Measurements from ENCODE around the gene MYL3.

Gene MYL3

DNA sequence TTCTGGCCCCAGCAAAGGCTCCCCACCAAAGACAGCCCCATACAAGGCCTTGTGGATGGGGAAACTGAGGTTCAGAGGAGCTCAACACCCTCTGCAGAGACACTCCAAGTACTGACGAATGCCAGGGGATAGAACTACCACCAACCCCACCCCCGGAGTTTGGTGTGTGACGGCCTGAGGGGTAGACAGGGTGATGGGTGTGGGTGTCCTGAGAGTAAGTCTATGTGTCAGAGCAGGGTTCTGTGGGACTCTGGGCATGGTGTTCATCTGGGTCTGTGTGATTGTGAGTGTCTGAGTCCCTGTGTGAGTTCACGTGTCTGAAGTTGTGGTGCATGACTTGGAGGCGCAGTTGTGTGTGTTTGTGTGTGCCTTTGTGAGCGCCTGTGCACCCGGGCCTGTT lies 21.7 kb upstream of the MYL3 start:
- intact Hi-C loops (cut with DNase I): no loop called here
- no peak for DNase-seq

DNA sequence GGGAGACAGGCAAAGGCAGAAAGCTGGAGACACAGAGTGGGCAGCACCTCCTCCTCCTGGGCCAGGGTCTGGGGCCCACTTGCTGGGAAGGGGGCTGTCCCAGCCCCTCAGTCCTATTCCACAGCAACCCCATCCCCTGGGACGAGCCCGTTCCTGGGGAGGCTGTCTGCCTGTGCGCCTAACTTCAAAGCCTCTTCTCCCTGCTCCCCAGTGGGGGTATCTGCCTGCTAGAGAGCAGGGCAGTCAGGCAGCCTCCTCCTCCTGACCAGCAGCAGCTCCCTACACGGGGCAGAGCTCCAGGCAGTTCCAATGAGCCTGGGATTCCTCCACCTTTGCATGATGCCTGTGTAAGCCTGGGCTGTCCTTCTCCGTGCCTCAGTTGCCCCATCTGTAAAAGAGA lies 21.2 kb upstream of the MYL3 start:
- intact Hi-C loops (cut with DNase I): no loop called here
- no peak for DNase-seq

DNA sequence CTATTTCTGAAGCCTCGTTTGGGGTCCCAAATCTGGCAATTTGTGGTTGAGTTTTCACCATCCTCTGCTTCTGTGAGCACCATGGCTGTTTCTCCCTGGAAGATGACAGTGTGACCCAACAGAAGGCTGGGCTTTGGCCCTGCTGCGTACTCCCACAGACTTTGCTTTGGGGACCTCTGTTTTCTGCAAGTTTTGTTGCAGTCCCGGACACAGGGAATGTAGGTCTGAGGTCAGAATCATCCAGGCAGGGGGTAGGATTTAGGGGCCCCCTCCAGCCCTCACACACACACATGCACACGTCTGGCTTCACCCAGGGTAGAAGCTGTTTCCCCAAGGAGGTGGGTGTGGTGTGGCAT lies 20.6 kb upstream of the MYL3 start:
- intact Hi-C loops (cut with DNase I): no loop called here
- DNase-seq: no peak

DNA sequence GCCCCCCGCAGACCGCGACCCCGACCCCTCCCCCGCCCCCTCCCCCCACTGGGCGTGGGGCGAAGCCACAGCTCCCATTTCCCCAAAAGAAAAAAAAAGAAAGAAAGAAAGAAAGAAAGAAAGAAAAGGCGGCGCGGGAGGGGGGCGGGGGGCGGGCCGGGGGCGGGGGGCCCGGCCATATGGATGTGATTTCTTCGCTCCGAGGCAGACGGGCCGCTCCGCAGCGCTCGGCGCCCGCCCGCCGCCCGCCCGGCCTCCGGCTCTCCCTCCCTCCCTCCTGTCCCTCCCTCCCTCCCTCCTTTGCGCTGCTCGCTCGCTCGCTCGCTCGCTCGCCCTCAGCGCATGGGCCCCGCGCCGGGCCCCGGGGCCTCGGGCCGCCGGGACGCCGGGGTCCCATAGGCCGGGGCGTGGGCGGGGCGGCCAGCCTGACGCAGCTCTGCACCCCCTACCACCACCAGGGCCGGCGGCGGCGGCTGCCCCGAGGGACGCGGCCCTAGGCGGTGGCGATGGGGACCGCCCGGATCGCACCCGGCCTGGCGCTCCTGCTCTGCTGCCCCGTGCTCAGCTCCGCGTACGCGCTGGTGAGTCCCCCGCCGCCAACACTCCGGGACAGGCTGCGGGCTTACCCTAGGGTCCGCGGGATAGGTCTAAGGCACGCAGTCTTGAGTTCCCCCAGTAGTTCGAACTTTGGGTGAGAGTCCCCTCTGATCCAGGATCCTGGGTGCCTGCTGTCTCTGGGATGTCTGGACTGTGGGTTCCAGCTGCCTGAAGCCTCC lies 20.0 kb upstream of the MYL3 start:
- DNase-seq: no peak

DNA sequence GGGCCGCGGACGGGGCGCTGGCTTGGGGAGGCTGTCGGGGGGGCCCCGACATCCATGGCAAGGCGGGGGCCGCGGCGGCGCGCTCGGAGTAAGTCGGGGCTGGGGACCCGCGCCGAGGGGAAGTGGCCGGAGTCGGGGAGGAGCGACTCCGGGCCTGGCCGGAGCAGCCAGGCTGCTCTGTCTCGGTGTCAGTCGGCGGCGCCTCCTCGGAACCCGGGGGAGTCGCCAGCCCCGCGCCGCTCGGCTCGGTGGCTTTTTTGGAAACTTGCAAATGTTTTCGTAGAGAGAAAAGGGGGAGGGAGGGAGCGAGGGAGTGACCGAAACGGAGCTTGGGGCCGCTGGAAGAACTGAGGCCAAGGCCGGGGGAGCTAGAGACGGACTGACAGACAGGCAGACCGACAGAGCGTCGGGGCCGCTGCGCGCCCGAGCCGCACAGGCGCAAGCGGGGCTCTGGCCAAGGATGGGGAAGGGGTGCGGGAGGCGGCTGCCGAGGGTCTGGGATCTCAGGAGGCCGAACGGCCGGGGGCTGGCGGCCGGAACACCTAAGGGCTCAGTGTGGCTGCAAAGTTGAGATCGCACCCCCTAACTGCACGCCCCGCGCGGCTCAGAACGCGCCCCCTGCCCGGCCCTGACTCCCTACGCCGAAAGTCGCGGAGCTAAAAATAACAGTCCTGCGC lies 19.3 kb upstream of the MYL3 start:
- intact Hi-C loops (cut with DNase I): no loop called here
- no peak for DNase-seq

More for the DNA sequence above, 20.0 kb upstream of the MYL3 start:
- intact Hi-C loops (cut with DNase I): no loop called here

DNA sequence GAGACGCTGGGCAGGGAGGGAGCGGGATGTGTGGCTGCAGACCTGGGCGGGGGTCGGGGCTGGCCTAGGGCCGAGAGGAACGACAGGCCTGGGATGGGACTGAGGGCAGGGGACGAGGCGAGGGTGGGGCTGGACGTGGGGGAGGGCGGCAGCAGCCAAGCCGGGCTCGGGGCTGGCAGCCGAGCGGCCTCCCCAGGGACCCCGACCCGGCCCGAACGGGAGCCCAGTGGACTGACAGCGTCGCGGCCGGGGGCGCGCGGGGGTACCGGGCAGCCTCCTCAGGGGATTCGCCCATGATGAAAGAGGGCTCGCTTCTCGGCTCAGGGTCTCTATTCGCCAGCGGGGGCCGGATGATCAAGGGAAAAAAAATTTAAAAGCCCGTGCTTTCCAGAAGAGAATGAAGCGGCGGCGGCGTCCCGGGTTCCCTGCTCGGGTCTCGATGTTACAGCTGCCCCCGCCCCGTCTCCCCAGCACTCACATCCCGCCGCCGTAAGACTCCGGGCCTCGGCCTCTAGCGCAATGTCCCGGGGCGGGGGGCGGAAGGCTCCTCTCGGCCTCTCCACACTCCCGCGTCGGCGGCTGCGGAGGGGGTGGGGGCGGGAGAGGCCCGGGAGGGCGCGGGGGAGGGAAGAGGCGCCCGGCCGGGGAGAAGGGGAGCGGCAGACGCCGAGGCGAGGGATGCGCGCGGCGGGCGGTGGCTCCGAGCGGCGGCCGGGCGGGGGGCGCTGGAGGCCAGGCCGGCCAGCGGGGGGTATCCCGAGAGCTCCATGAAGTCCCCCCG lies 18.5 kb upstream of the MYL3 start:
- intact Hi-C loops (cut with DNase I): no loop called here
- no peak for DNase-seq

DNA sequence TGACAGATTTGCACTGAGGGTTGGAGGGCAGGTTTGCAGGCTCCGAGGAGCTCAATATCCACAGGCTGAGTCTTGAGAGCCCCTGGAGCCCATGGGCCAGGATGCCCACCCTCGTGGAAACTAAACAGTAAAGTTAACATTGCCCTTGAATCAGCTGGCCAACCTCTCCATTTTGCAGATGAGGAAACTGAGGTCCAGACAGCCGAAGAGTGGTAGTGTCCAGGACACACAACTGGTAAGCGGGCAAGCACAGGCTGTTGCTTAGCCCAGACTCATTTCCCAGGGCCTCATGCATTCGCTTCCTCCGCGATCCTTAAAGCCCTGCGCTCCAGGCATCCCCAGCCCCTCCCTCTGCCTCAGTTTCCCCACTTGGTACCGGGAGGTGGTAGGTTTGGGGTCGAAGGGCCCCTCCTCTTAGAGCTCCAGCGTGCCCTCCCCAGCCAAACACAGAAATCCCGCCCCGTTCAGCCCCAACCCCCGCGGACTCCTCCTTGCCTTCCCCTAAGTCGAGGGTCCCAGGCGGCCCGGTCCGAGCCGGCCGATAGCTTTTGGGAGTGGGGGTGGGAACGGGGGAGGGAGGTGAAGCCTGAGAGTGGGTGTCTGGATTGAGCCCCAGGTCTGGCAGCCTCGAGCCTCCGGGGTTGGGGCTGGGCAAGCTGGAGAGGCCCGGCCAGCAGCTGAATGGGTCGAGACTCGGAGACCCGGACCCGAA lies 17.8 kb upstream of the MYL3 start:
- intact Hi-C loops (cut with DNase I): no loop called here

DNA sequence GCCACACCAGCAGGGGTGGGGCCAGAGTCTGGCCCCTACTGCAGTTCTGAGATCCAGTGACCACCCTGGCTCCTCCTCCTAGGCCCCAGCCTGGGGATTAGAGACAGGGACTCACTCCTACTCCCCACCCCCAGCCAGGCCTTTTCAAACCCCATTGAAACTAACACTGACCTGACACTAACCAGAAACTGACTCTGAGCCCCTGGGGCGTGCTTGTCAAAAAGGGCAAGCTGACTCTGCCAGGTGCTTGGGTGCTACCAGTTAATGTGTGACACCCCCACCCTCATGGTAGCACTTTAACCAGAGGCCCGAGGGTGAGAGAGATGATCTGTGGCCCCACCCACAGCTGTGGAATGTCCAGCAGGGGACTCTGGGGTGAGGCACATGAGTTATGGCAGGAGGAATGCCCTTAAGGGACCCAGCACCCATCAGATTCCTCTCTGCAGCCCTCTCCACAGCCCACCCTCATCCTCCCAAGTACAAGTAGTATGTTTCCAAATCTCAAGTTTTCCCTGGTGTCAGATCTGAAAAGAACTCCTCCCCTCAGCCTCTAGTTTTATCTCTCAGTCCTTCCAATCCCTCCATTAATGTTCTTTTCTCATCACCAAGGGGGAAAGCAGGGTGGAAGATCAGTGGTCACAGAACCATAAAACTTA lies 15.7 kb upstream of the MYL3 start:
- intact Hi-C loops (cut with DNase I): no loop called here
- no peak for DNase-seq

More for the DNA sequence above, 17.8 kb upstream of the MYL3 start:
- no peak for DNase-seq

DNA sequence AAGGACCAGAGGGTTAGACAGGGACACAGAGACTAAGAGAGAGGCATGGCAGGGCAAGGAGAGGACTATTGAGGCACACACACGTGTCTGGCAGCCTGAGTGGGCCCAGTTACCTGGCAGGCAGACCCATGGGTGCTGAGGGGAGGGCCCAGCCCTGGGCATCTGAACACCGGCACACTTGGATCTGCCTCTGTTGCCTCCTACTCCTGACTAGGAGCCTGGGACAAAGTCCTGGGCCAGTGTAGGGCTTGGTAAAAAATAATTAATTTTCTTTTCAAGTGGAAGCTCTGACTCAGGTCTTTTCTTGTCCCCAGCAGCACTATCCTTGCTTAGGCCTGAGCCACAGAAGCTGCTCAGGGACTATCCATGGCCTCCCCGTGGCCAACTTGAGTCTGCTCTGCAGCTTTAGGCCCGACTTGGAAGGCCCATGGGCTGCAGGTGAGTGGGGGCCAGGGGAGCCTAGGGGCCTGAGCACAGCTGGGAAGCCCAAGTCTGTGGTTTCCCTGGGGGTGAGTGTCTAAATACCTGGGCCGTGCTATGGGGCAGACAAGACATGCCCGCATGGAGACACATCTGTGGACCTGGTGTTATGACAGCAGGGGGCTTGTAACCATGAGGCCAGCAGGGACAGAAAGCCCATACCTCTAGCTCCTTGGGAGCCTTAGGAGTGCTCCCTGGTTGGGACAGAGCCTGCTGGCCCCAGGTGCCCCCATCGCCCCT lies 14.3 kb upstream of the MYL3 start, which contains the start of gene PTH1R:
TSS of gene PTH1R (plus strand) at position 316 of the 720 bp plus-strand sequence. CDS start 5,839 bp downstream, outside the sequence.
- no peak for DNase-seq
- intact Hi-C loops (cut with DNase I): no loop called here

DNA sequence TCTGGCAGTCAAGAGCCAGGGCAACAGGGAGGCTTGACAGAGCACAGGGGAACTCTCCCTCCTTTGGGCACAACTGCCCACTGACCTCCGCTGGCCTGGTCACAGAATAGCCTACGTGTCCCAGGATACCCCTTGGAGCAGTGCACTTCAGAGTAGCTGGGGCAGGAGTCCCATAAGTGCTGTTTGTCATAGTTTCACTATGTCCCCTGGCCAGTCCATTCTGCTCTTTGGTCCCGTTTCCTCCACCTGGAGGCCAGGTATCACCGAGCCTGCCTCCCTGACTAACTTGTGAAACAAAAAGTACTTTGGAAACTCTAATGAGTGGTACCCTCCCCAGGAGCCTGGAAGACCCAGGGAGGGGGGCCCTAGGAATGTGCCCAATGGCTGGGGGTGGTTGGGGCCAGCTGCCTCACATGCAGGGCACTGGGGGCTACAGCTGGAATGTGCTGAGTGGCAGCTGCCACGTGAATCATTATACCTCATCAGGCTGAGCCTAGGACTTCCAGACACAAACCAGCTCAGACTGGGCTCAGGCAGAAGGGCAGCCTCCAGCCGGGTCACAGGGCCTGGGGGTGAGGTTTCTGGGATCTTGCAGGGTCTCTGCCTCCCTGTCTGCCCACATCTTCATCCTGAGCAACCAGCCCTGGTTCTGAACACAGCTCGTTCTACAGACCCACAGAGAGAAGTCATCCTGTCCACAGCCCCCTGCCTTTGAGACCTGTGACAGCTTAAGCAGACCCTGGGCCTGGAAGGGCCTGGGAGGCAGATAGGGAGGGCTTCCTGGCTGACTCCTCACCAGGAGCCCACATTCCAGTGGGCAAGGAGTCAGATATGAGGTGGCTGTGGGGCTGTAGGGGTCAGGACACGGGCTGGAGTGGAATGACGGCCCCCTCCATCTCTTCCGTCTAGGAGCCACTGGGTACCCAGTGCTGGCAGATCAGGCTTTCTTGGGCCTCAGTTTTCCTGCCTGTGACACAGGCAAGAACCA lies 13.4 kb upstream of the MYL3 start:
- no peak for DNase-seq
- intact Hi-C loops (cut with DNase I): no loop called here

DNA sequence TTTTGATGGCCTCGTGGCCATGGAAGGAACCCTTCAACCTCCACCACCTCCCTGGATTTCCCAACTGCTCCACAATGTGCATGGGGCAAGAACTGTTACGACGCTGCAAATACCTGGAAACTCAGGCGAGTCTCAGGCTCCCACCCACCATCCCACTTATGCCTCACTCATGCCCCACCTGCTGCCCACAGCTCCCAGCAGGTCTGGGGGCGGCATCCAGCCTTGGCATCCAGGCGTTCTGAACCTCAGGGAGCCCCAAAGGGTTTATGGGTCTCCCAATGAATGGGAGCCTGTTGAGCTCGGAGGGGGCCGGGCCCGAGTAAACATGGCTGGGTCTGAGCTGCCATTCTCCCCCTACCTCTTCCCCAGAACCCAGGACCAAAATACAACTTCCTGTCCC lies 12.3 kb upstream of the MYL3 start:
- intact Hi-C loops (cut with DNase I): no loop called here

DNA sequence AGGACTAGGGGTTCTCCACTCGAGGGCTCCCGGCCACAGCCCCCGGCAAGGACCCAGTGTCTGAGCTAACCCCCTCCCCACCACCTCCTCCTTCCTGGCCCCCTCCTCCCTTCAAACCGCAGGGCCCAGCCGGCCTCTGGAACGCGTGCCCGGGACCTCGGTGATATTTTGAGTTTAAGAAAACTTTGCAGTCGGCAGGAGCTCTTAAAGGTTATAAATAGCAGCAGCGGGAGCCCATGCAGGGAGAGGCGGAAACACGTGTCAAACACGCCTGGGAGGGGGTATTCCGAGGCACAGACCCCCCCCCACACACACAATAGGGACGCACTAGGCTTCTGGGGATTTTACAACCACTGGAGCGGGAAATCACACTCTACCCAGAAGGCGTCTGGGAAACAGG lies 11.2 kb upstream of the MYL3 start:
- intact Hi-C loops (cut with DNase I): no loop called here
- DNase-seq: no peak

More for the DNA sequence above, 12.3 kb upstream of the MYL3 start:
- no peak for DNase-seq

DNA sequence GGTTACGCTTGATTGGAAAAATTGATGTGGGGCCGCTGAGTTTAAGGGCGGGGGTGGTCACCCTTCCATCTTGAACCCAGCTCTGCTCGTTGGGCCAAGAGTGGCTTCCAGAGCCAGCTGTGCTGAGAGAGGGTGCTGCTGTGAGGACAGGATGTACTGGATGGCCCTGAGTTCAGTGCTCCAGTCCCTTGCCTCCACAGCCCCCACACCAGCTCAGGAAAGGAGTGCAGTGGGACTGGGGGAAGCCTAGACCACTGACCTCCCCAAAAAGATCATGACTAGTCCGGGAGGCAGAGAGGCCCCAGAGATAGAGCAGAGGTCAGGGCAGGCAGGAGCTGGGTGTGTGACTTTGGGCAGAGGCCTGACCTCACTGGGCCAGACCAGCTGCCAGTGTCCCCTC lies 10.3 kb upstream of the MYL3 start:
- intact Hi-C loops (cut with DNase I): no loop called here
- DNase-seq: no peak

DNA sequence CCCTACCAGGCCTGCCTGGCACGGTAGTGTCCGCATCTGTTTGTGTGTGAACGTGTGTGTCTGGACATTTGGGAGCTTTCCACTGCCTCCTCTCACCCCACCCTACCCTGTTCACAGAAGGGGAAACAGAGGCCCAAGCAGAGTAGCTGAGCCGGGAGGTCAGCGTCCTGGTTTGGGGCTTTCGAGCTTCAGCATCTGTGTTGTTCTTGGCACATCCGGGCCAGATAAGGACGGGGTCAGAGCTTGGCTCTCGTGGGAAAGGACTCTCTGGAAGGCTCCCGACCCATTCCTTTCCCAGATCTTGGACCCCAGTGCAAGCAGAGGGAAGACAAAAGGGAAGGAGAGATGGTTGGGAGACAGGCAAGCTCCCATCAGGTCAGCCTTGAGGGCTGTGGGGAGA lies 8.0 kb upstream of the MYL3 start:
- DNase-seq: no peak
- intact Hi-C loops (cut with DNase I): no loop called here

DNA sequence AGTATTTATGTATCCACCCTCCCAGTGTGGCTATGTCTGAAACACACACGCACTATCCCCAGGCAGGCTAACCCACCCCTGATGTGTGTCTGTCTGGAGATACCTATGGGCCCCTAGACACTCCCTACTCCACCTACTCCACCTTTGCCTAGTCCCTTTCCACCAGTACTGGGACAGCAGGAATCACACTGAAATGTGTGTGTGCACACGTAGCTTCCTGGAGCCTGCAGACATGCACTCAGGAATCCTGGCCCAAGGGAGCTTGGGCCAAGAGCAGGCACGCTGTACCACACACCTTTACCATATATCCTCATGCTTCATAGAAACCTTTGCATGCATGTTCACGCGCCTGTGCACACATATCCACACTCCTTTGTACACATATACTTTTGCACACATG lies 7.4 kb upstream of the MYL3 start:
- intact Hi-C loops (cut with DNase I): no loop called here
- DNase-seq: no peak

DNA sequence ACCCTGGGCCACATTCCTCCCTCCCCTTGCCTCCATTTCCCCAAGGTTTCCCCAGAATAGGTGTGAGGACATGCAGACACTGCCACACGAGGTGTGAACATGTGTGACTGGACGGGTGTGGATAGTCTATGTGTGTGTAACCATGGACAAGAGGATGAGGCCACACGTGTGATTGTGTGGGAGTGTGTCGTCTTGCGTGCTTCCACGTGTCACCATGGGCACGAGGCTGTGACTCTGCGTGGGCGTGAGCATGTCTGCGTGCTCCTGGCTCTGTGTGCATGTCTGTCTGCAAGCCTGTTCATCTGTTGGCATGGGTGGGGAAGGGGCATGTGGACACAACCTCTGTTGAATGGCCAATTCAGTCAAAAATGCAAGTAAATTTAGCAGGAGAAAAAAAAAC lies 6.2 kb upstream of the MYL3 start:
- intact Hi-C loops (cut with DNase I): no loop called here
- no peak for DNase-seq

DNA sequence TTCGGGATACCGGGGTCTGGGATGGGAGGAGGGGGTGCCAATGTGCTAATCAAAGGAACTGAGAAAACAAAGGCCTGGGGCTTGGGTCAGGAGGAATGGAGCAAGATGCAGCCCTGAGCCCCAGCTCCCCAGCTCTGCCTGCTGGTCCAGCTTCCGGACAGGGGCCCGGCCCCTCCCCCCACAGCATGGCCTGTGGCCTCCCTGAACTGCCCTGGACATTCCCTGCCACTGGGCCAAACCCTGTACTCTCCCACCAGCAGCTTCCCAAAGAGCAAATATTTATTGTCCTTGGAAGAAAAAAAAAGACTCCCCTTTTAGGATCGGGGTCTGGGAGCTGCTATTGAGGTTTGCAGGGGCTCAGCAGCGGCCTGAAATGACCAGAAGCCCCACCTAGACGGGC lies 5.7 kb upstream of the MYL3 start:
- DNase-seq: no peak

DNA sequence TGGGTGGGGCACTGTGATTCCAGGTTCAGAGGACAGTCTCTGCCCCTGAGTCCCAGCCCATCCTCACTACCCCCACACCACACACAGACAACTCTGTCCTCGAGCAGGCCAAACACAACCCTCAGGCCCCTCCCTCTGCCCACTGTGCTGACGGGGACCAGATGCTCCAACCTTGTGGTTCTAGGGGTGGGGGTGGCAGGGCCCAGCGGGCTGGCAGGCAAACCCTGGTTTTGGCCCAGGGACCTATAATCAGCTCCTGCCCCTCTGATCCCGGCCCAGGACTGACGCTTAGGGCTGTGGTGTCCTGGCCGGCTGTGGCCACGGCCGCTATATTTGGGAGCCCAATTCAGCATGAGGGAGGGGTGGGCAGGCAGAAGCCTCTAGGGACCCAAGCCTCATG lies 5.0 kb upstream of the MYL3 start:
- intact Hi-C loops (cut with DNase I): no loop called here

More for the DNA sequence above, 5.7 kb upstream of the MYL3 start:
- intact Hi-C loops (cut with DNase I): no loop called here

More for the DNA sequence above, 5.0 kb upstream of the MYL3 start:
- no peak for DNase-seq

All from posterior cingulate gyrus (tissue), 11 donors.